ENCODE measurements around the gene NWD2.

- no peak for TF ChIP-seq EP300 (IDR thresholded peaks at IDR 0.05)
- no peak for TF ChIP-seq CTCF (IDR thresholded peaks at IDR 0.05)
- TF ChIP-seq POLR2AphosphoS5 (IDR thresholded peaks at IDR 0.05), result no peak
Observed at GRCh38 chr4:37241647-37242046, 2.9 kb upstream of the NWD2 start.

Data from gastroesophageal sphincter (tissue), 3 donors.